Activated CD8-positive, alpha-beta memory T cell treated with anti-CD3 and anti-CD28 coated beads for 48 hours (primary cell): ENCODE data around the gene PECR.
"Not testable (repeated sequence)": the region's sequence is repeated elsewhere in the genome, so short reads cannot be mapped to it uniquely, and the experiment has no call there.

Experiments used
- DNase-seq, 3 experiments: peaks; one replicate each; pipeline ENCODE4 v3.0.0-alpha.2; 2020; ENCODE audit warnings: low read depth in 2 of 3, low spot score in 2 of 3

Gene PECR

GRCh38 chr2:216031960-216032689, 49.5 kb downstream of the PECR start:
- no peak for DNase-seq

DNA sequence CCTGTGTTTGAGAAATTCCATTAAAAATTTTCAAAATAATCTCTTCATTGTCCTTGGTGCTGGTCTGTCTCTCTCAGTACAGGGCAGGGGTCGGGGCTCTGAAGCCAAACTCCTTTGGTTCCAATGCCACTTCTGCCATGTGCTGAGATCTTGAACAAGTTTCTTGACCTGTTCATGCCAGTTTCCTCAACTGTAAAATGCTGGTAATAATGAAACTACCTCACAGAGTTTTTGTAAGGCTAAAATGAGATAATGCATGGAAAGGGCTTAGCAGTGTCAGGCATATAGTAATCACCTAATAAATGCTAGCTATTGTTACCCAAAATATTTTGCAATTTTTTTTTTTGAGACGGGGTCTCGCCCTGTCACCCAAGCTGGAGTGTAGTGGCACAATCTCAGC, 51.4 kb downstream of the PECR start:
- DNase-seq = no peak

DNA sequence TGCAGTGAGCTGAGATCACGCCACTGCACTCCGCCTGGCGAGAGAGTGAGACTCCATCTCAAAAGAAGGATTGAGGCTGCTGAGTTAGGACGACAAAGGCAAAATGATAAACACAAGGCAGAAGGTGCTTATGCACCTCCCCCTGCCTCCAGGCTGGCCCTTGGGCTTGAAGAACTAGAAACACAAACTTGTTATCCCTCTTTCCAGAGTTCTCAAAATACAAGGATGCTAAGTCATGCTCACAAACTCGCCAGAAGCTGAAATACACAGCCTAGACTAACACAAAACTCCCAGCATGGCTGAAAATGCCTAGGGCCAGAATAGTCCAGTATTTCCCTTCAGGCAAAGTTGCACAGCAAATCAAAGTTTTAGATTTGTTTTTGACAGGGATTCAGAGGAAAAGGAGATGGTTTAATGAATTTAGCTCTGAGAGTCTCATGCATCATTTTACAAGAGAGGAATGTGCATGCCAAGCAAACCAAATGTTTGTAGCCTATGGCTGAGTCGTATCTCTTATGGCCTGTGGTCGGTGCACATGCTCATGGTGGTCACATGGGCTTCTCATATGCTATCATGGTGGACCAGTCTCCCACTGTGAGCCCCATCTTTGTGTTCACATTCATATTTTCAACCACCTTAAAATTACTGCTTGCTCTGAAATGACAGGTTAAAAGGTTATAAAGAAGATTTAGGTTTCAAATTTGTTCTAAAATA, 52.0 kb downstream of the PECR start:
- no peak for DNase-seq

- DNase-seq = no peak
These were observed 56.8 kb downstream of the PECR start for GRCh38 chr2:216024779-216025336.

GRCh38 chr2:216023055-216023648, 58.5 kb downstream of the PECR start:
- no peak for DNase-seq

GRCh38 chr2:216021768-216022565, 59.6 kb downstream of the PECR start:
- no peak for DNase-seq

- no peak for DNase-seq
These were observed 62.9 kb downstream of the PECR start for GRCh38 chr2:216018709-216019108.

DNA sequence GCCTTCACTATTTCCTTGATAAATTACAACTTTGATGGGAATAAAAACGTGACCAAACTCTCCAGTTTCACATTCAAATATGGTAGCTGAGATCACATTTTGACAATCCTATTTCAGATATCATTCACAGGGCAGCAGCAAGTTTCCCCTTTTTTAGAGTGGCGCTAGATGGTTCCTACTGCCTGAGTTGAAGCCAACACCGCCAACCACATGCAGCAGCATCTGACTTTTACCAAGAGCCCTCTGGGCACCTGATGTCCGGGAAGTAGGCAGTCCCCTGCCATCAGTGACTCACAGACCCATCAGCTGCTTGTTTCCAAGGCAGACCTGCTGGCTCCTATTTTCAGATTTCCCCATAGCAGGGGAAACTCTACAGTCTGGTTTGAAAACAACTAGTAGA, 64.2 kb downstream of the PECR start:
- DNase-seq = peak in 1 of 3 experiments; percentile 24

DNA sequence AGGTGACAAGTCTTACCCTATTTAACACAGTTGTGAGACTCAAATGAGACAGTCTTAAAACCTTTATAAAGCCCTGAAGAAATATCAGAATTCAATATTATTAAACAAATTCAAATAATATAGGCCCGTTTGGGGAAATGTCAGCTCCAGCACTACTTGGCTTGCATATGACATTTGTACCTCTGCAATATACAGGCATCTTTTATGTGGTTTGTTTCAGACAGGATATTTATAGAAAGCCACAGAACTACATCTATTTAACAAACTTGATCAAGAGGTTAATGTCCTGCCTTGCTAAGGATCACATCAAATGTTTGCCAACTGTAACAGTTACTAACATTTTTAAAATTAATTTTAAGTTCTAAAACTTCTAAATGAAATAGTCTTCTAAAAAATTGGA, 65.0 kb downstream of the PECR start:
- no peak for DNase-seq

GRCh38 chr2:216015722-216016464, 65.7 kb downstream of the PECR start:
- peak in 1 of 3 experiments; percentile 18 for DNase-seq

DNA sequence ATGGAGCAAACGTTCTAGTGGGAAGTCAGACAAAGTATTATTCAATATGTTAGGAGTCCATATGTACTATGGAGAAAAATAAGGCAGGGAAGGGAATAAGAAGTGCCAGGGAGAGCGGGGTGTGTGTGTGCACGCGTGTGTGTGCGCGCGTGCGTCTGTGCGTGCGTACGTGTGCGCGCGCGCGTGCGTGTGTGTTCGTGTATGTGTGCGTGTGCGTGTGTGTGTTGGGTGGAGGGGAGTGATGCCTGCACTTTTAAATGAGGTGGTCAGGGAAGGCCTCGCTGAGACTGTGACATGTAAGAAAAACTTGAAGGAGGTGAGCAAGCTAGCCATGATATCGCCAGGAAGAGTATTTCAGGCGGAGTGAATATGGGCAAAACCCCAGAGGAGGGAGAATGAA, 66.6 kb downstream of the PECR start:
- DNase-seq = no peak

- no peak for DNase-seq
These were observed 67.6 kb downstream of the PECR start for GRCh38 chr2:216014006-216014405.

GRCh38 chr2:216013080-216013909, 68.3 kb downstream of the PECR start, which contains the start of gene MREG:
Gene MREG (minus strand): TSS chr2:216013551. CDS start chr2:216013327, 224 bp downstream.
- DNase-seq = peak; percentile 65 to 74 (median 69)

DNA sequence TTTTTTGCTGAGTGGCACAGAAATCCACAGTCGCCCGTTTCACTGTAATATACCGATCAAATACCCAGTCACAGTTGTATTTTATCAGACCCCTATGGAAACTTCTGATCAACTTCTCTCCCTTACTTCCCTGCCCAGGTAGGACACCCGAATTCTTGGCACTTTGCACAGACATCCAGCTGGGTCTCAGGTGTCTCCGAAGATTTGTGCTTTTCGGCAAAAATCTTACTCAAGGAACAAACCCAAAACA, 68.9 kb downstream of the PECR start:
- DNase-seq = no peak

- no peak for DNase-seq
These were observed 69.3 kb downstream of the PECR start for GRCh38 chr2:216012133-216012829.

GRCh38 chr2:216009215-216009614, 72.4 kb downstream of the PECR start:
- DNase-seq = not testable (repeated sequence)

DNA sequence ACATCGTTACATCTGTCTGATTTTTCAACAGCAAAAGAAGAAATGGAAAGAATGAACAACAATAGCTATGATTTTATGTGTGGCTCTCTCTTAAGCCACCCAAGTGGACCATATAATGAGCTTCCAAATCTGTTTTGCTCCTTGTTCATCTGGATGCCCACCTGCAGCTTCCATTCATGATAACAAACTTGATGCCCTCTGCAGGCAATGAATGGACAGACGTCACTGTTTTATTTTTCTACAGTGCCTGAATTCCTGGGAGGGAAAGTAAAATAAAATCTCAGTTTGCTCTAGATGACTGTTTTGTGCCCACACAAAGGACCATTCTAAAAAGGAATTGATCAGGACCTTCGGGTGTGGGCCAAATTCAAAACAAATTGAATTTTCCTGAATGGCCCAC, 73.2 kb downstream of the PECR start:
- DNase-seq = no peak

DNA sequence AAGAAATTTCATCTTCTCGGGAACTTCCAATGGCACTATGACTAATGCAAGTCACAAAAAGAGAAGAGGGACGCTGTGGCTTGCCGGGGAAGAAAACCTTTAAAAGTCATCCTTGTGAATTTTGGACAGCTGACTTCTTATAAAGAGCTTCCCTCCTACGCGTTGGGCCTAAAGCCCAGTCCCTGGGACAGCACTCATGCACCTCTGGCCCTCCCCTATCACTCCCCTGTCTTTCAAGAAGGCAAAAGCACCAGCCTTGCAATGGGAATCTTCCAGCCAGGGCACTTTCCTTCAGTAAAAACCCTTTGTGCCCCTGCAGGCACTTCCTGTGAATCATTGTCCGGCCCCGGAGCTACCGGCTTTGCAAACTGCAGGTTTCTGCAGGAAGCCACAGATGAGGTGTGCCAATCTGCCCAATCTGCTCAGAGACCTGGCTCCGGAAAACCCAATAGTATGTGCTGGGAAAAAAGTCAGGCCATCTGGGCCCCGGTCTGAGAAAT, 75.4 kb downstream of the PECR start:
- DNase-seq = peak in 1 of 3 experiments; percentile 19

- DNase-seq = no peak
These were observed 76.8 kb downstream of the PECR start for GRCh38 chr2:216004697-216005283.
